ENCODE results near the gene CBLB.

Gene CBLB

DNA sequence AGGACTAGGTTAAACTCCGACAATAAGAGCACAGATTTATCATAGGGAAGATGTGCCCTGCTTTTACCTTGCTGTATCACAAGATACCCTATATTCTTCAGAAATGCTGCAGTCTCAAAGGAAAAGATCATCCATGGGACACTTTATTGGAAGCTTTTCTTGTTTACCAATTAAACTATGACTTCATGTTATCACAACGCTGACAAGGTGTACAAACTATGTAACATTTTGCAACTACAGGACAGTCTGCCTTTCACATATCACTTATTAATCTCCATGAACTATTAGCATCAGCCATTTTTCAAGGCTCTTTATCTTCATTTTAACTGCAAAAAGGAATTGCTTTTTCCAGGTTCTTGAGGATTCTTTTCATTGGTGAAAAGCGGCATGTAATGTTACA is 34.0 kb downstream of the CBLB start:
- no peak overlapping the region for H3K4me3 ChIP-seq (replicated peaks in 1 of 2; ENCODE audit: low read depth in 2 of 2, low read length in 2 of 2)
- DNase-seq (ENCODE audit: low read depth in 2 of 2), result no peak
- no peak for TF ChIP-seq CTCF (IDR thresholded peaks at IDR 0.05; ENCODE audit: low read depth, low read length)

- no peak overlapping the region for H3K4me3 ChIP-seq (replicated peaks in 1 of 2; ENCODE audit: low read depth in 2 of 2, low read length in 2 of 2)
- no peak for DNase-seq (ENCODE audit: low read depth in 2 of 2)
- TF ChIP-seq CTCF (IDR thresholded peaks at IDR 0.05; ENCODE audit: low read depth, low read length), result no peak
Measured at GRCh38 chr3:105832644-105833043, 36.2 kb downstream of the CBLB start.

DNA sequence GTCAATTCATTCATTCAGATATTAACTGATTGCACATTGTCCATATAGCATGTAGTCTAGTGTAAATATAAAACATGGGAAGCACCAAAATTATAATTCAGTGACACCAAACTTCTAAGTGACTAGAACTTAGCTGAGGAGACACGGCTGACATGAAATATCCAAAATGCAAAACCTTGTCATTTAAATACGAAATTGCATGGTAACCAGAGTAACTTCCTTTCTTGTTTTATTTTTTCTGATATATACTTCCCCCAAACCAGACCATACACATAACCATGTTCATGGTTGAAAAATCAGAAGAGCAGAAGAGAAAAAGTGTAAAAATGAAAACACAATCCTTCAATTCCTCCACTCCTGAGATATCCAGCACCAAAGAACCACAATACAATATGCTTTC is 38.0 kb downstream of the CBLB start:
- no peak for TF ChIP-seq CTCF (IDR thresholded peaks at IDR 0.05; ENCODE audit: low read depth, low read length)
- no peak overlapping the region for H3K4me3 ChIP-seq (replicated peaks in 1 of 2; ENCODE audit: low read depth in 2 of 2, low read length in 2 of 2)
- no peak for DNase-seq (ENCODE audit: low read depth in 2 of 2)

- no peak for TF ChIP-seq CTCF (IDR thresholded peaks at IDR 0.05; ENCODE audit: low read depth, low read length)
- no peak overlapping the region for H3K4me3 ChIP-seq (replicated peaks in 1 of 2; ENCODE audit: low read depth in 2 of 2, low read length in 2 of 2)
Measured at GRCh38 chr3:105829871-105830622, 38.8 kb downstream of the CBLB start.

GRCh38 chr3:105829229-105829628 is 39.6 kb downstream of the CBLB start:
- peak in 1 of 2 donors; percentile 49 for DNase-seq (ENCODE audit: low read depth in 2 of 2)
- no peak for TF ChIP-seq CTCF (IDR thresholded peaks at IDR 0.05; ENCODE audit: low read depth, low read length)
- no peak overlapping the region for H3K4me3 ChIP-seq (replicated peaks in 1 of 2; ENCODE audit: low read depth in 2 of 2, low read length in 2 of 2)

More at GRCh38 chr3:105829871-105830622, 38.8 kb downstream of the CBLB start:
- peak; percentile 62 to 82 for DNase-seq (ENCODE audit: low read depth in 2 of 2)

DNA sequence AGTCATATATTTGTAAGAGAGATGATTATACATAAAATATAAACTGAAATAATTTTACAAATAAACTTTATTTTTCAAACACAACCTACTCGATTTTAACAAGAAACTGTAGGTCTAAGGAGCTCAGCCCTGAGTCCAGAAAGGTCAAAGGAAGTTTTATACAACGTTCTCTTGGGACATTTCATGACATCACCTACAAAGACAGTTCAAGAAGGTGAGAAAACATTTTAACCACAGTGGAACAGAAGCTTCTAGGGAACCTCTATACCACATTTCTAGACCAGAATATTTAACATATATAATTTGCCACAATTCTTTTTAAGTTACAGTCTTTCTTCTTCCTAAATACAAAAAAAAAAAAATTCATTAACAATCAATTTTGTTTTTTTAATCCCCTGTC is 40.1 kb downstream of the CBLB start:
- no peak overlapping the region for H3K4me3 ChIP-seq (replicated peaks in 1 of 2; ENCODE audit: low read depth in 2 of 2, low read length in 2 of 2)
- DNase-seq (ENCODE audit: low read depth in 2 of 2), result peak in 1 of 2 donors; percentile 51
- TF ChIP-seq CTCF (IDR thresholded peaks at IDR 0.05; ENCODE audit: low read depth, low read length), result no peak

- peak; percentile 84 to 95 for DNase-seq (ENCODE audit: low read depth in 2 of 2)
- no peak overlapping the region for H3K4me3 ChIP-seq (replicated peaks in 1 of 2; ENCODE audit: low read depth in 2 of 2, low read length in 2 of 2)
- peak; percentile 71 for TF ChIP-seq CTCF (IDR thresholded peaks at IDR 0.05; ENCODE audit: low read depth, low read length)
Measured at GRCh38 chr3:105827959-105828358, 40.9 kb downstream of the CBLB start.
